ENCODE results near the gene HMMR. TPM values are rescaled to one million over a fixed set of nuclear protein-coding genes. Genes with fewer than 3 reads are reported as not detected.

HMMR gene
- total RNA-seq, 1 donor: 2.5 TPM

- Histone ChIP-seq H3K27ac (ENCODE audit: low read depth, low read length) (no peak overlapping the region), H4K20me1 (ENCODE audit: insufficient read depth, low read length) (peaks cover 11% of the 10 kb centered on the region), H3K4me2 (ENCODE audit: insufficient read depth, low read length) (no peak overlapping the region), H3K4me3 (ENCODE audit: insufficient read depth, low read length) (no peak overlapping the region), H3K9me3 (ENCODE audit: low read depth, low read length) (no peaks in the 10 kb centered on the region), H2AFZ (ENCODE audit: low read length) (no peak overlapping the region), H3K27me3 (ENCODE audit: insufficient read depth, low read length) (no peaks in the 10 kb centered on the region), H3K36me3 (ENCODE audit: insufficient read depth, low read length) (peaks cover 87% of the 10 kb centered on the region), H3K4me1 (ENCODE audit: insufficient read depth, low read length) (peaks cover 6% of the 10 kb centered on the region), H3K79me2 (ENCODE audit: insufficient read depth, low read length) (peaks cover 24% of the 10 kb centered on the region)
- no peak for DNase-seq (ENCODE audit: insufficient read length, low spot score, missing footprints)
- TF ChIP-seq CTCF (IDR thresholded peaks at IDR 0.05; ENCODE audit: extremely low read depth, low read depth, low read length): no peak
Measured at GRCh38 chr5:163444526-163444925, 15.9 kb upstream of the HMMR start.

DNA sequence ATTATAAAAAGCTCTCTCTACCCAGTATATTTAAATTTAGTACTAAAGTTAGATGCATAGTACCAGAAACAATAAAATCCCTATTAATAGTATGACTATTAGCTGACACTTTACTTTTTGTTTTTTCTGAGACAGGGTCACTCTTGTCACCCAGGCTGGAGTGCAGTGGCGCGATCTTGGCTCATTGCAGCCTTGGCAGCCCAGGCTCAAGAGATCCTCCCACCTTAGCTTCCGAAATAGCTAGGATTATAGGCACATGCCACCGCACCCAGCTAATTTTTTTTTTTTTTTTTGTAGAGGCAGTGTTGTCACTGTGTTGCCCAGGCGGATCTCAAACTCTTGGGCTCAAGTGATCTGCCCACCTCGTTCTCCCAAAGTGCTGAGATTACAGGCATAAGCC lies 15.1 kb upstream of the HMMR start:
- no peak for TF ChIP-seq CTCF (IDR thresholded peaks at IDR 0.05; ENCODE audit: extremely low read depth, low read depth, low read length)
- Histone ChIP-seq H3K79me2 (ENCODE audit: insufficient read depth, low read length) (peaks cover 16% of the 10 kb centered on the region), H4K20me1 (ENCODE audit: insufficient read depth, low read length) (peaks cover 3% of the 10 kb centered on the region), H3K36me3 (ENCODE audit: insufficient read depth, low read length) (peaks cover 82% of the 10 kb centered on the region), H3K4me3 (ENCODE audit: insufficient read depth, low read length) (no peak overlapping the region), H2AFZ (ENCODE audit: low read length) (no peak overlapping the region), H3K9me3 (ENCODE audit: low read depth, low read length) (no peaks in the 10 kb centered on the region), H3K27ac (ENCODE audit: low read depth, low read length) (no peak overlapping the region), H3K4me1 (ENCODE audit: insufficient read depth, low read length) (no peaks in the 10 kb centered on the region), H3K4me2 (ENCODE audit: insufficient read depth, low read length) (no peak overlapping the region), H3K27me3 (ENCODE audit: insufficient read depth, low read length) (no peaks in the 10 kb centered on the region)
- no peak for DNase-seq (ENCODE audit: insufficient read length, low spot score, missing footprints)

DNA sequence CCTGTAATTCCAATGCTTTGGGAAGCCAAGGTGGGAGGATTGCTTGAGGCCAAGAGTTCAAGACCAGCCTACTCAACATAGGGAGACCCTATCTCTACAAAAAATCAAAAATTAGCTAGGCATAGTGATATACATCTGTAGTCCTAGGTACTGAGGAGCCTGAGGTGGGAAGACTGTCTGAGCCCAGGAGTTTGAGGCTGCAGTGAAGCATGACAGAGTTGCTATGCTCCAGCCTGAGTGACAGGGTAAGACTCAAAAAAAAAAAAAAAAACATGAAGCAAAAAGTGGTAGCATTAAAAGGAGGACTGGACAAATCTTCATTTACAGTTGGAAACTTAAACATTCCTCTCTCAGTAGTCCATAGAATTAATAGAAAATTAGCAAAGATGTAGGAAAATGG lies 13.2 kb upstream of the HMMR start:
- H3K4me1 ChIP-seq (ENCODE audit: insufficient read depth, low read length): no peaks in the 10 kb centered on the region
- no peak for DNase-seq (ENCODE audit: insufficient read length, low spot score, missing footprints)
- no peak overlapping the region for H3K27ac ChIP-seq (ENCODE audit: low read depth, low read length)
- peaks cover 8% of the 10 kb centered on the region for H3K79me2 ChIP-seq (ENCODE audit: insufficient read depth, low read length)
- H3K4me3 ChIP-seq (ENCODE audit: insufficient read depth, low read length): no peak overlapping the region
- peaks cover 76% of the 10 kb centered on the region for H3K36me3 ChIP-seq (ENCODE audit: insufficient read depth, low read length)
- no peaks in the 10 kb centered on the region for H3K27me3 ChIP-seq (ENCODE audit: insufficient read depth, low read length)
- H4K20me1 ChIP-seq (ENCODE audit: insufficient read depth, low read length): no peaks in the 10 kb centered on the region
- TF ChIP-seq CTCF (IDR thresholded peaks at IDR 0.05; ENCODE audit: extremely low read depth, low read depth, low read length): no peak
- no peak overlapping the region for H2AFZ ChIP-seq (ENCODE audit: low read length)
- H3K9me3 ChIP-seq (ENCODE audit: low read depth, low read length): no peaks in the 10 kb centered on the region
- H3K4me2 ChIP-seq (ENCODE audit: insufficient read depth, low read length): no peak overlapping the region

DNA sequence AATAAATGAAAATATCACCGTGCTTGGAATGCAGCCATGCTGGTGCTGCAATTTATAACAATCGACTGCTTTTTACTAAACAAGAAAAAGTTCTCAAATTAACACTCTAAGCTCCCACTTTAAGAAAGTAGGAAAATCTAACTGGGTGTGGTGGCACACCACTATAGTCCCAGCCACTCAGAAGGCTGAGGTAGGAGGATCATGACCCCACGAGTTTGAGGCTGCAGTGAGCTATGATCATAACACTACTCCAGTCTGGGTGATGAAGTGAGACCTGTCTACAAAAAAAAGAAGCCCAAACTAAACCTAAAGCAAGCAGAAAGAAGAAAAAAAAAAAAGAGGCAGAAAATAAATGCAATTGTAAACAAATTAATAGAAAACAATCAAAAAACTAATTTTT lies 12.6 kb upstream of the HMMR start:
- no peak overlapping the region for H3K27ac ChIP-seq (ENCODE audit: low read depth, low read length)
- no peaks in the 10 kb centered on the region for H3K9me3 ChIP-seq (ENCODE audit: low read depth, low read length)
- peaks cover 3% of the 10 kb centered on the region for H3K79me2 ChIP-seq (ENCODE audit: insufficient read depth, low read length)
- no peak for TF ChIP-seq CTCF (IDR thresholded peaks at IDR 0.05; ENCODE audit: extremely low read depth, low read depth, low read length)
- no peak overlapping the region for H3K4me2 ChIP-seq (ENCODE audit: insufficient read depth, low read length)
- peaks cover 71% of the 10 kb centered on the region for H3K36me3 ChIP-seq (ENCODE audit: insufficient read depth, low read length)
- no peak overlapping the region for H2AFZ ChIP-seq (ENCODE audit: low read length)
- no peak overlapping the region for H3K4me3 ChIP-seq (ENCODE audit: insufficient read depth, low read length)
- no peak for DNase-seq (ENCODE audit: insufficient read length, low spot score, missing footprints)
- no peaks in the 10 kb centered on the region for H4K20me1 ChIP-seq (ENCODE audit: insufficient read depth, low read length)
- H3K4me1 ChIP-seq (ENCODE audit: insufficient read depth, low read length): no peaks in the 10 kb centered on the region
- H3K27me3 ChIP-seq (ENCODE audit: insufficient read depth, low read length): no peaks in the 10 kb centered on the region
